Smooth muscle cell (in vitro differentiated cells): Measurements from ENCODE around the gene ETV7. TPM values are rescaled to one million over a fixed set of nuclear protein-coding genes. Genes with fewer than 3 reads are reported as not detected.

Experiments used
- DNase-seq: peaks from one replicate; lab custom pipeline; 2025; ENCODE audit not compliant: unreplicated experiment; lab: John Stamatoyannopoulos, UW
- H2AFZ ChIP-seq: fragments of 200-600 bp; sonication (generic); 2 replicates; pipeline ENCODE4 v1.6.0; 2016; ENCODE audit warnings: antibody characterized with exemption, low read depth, mild to moderate bottlenecking
- H3F3A ChIP-seq: fragments of 200-600 bp; sonication (generic); 2 replicates; pipeline ENCODE4 v1.6.0; 2017; ENCODE audit warnings: antibody characterized with exemption, low read depth
- H3K27ac ChIP-seq: fragments of 200-600 bp; sonication (generic); 2 replicates; pipeline ENCODE4 v1.5.1; 2016; ENCODE audit warnings: low read depth, mild to moderate bottlenecking
- H3K27me3 ChIP-seq: fragments of 200-600 bp; sonication (generic); 2 replicates; pipeline ENCODE4 v1.6.1; 2016; ENCODE audit warnings: low read depth, mild to moderate bottlenecking
- H3K36me3 ChIP-seq: fragments of 200-600 bp; sonication (generic); 2 replicates; pipeline ENCODE4 v1.5.1; 2016; ENCODE audit warnings: low read depth
- H3K4me1 ChIP-seq: fragments of 200-600 bp; sonication (generic); 2 replicates; pipeline ENCODE4 v1.5.1; 2016; ENCODE audit warnings: low read depth
- H3K4me2 ChIP-seq: fragments of 200-600 bp; sonication (generic); 2 replicates; pipeline ENCODE4 v1.6.0; 2016; ENCODE audit warnings: mild to moderate bottlenecking
- H3K4me3 ChIP-seq: fragments of 200-600 bp; sonication (generic); 2 replicates; pipeline ENCODE4 v1.5.1; 2016; ENCODE audit warnings: mild to moderate bottlenecking
- H3K79me2 ChIP-seq: fragments of 200-600 bp; sonication (generic); 2 replicates; pipeline ENCODE4 v1.6.0; 2016; ENCODE audit warnings: low read depth, mild to moderate bottlenecking
- H3K9ac ChIP-seq: fragments of 200-600 bp; sonication (generic); 2 replicates; pipeline ENCODE4 v1.6.0; 2016; ENCODE audit warnings: low read depth
- H3K9me3 ChIP-seq: fragments of 200-600 bp; sonication (generic); replicated peaks from 2 replicates; pipeline ENCODE4 v1.5.1; 2016; ENCODE audit warnings: low read depth
- H4K20me1 ChIP-seq: fragments of 200-600 bp; sonication (generic); 2 replicates; pipeline ENCODE4 v1.6.0; 2016; ENCODE audit warnings: low read depth
- WGBS: methylation state at CpG from one replicate; pipeline ENCODE4 v1.1.7; 2016; ENCODE audit warnings: low lambda C conversion rate; 5-methylcytosine and 5-hydroxymethylcytosine counted together
- polyA plus RNA-seq: library from polyadenylated mRNA; unstranded; fragments of >200 nt; fragmentation: Nextera tagmentation; extraction: Ambion mirVana; gene quantifications from 2 replicates; pipeline ENCODE4 v1.2.1, GENCODE V29; 2016
- total RNA-seq: library from RNA; depleted of rRNA; stranded (reverse); fragments of >200 nt; gene quantifications from 2 replicates; pipeline ENCODE4 v1.2.3, GENCODE V29; 2014
- TF ChIP-seq, protein P1 (sequence below): fragments of 200-600 bp; sonication (generic); IDR thresholded peaks from 2 replicates; pipeline ENCODE4 v1.5.1; 2017; ENCODE audit warnings: borderline replicate concordance, mild to moderate bottlenecking, antibody characterized with exemption; ENCODE audit not compliant: insufficient read depth, poor library complexity, severe bottlenecking

The ETV7 gene
- total and polyA plus RNA-seq, 2 experiments from 2014 or later = 0.83 TPM; not detected in 1

DNA sequence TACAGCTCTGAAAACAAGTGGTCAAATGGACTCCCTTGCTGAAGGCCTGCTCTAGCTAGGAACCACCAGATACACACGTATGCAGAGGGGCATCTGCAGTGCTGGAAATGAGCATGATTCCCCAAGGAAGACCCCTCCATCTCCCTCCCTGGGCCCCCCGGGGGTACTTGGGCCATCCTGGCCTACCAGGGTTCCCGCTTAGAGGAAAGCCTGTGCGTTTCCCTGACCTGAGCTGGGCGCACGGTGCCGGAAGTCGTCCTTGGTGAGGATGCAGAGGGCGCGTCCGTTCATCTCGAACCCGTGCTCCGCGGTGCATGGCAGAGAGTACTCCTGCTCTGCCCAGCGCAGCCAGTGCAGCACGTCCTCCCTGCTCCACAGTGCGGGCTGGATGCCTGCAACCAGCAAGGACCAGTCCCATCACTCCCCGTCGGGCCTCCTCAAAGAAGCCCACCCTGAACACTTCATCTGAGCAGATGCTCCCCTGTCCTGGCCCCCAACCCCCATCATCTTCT, 11.8 kb downstream of the ETV7 start:
- no peak for DNase-seq
- H3K36me3 ChIP-seq = no peaks in the 10 kb centered on the region

DNA sequence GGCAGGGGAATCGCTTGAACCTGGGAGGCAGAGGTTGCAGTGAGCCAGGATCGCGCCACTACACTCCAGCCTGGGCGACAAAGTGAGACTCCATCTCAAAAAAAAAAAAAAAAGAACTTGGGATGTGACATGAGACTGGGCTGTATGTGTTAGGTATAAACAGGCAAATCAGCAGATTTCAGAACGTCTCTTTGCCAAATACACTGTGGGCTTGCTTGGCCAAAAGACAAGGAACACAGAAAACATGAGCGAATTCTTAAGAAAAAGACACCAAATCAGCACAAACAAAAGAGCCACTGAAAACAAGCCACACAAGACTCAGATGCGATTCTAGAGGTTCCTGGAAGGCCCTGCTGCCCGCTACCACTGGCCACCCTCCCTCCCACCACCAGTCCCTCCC, 12.5 kb downstream of the ETV7 start:
- no peaks in the 10 kb centered on the region for H3K4me1 ChIP-seq
- H2AFZ ChIP-seq = no peak overlapping the region
- no peak overlapping the region for H3K9ac ChIP-seq

More for the DNA sequence above, 11.8 kb downstream of the ETV7 start:
- Histone ChIP-seq H3K4me2 (no peak overlapping the region), H2AFZ (no peak overlapping the region), H3K9ac (no peak overlapping the region), H3K27ac (no peak overlapping the region), H3K9me3 (no peaks in the 10 kb centered on the region), H4K20me1 (no peaks in the 10 kb centered on the region), H3K27me3 (no peaks in the 10 kb centered on the region), H3K79me2 (no peaks in the 10 kb centered on the region), H3K4me3 (no peak overlapping the region), H3F3A (no peaks in the 10 kb centered on the region), H3K4me1 (no peaks in the 10 kb centered on the region)
- TF ChIP-seq, protein P1, sequence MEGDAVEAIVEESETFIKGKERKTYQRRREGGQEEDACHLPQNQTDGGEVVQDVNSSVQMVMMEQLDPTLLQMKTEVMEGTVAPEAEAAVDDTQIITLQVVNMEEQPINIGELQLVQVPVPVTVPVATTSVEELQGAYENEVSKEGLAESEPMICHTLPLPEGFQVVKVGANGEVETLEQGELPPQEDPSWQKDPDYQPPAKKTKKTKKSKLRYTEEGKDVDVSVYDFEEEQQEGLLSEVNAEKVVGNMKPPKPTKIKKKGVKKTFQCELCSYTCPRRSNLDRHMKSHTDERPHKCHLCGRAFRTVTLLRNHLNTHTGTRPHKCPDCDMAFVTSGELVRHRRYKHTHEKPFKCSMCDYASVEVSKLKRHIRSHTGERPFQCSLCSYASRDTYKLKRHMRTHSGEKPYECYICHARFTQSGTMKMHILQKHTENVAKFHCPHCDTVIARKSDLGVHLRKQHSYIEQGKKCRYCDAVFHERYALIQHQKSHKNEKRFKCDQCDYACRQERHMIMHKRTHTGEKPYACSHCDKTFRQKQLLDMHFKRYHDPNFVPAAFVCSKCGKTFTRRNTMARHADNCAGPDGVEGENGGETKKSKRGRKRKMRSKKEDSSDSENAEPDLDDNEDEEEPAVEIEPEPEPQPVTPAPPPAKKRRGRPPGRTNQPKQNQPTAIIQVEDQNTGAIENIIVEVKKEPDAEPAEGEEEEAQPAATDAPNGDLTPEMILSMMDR = no peak
- 96% methylated on average over 12 of the region's 20 CpGs for WGBS

DNA sequence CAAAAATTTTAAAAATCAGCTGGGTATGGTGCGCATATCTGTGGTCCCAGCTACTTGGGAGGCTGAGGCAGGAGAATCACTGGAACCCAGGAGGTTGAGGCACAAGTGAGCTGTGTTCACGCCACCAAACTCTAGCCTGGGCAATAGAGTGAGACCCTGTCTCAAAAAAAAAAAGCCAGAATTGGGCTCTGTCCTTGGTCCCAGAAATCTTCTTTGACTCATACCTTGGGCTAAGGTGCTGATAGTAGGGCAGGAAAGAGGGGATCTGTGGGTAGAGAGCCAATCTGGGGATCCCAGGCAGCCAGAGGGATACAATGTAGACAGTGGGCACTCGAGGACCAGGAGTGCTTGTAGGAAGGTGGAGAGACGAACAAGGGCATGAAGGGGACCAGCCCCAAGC, 13.3 kb downstream of the ETV7 start:
- H3K79me2 ChIP-seq = no peaks in the 10 kb centered on the region
- DNase-seq = no peak
- TF ChIP-seq, protein P1 = no peak
- no peak overlapping the region for H3K27ac ChIP-seq
- H4K20me1 ChIP-seq = no peaks in the 10 kb centered on the region
- no peaks in the 10 kb centered on the region for H3K36me3 ChIP-seq
- no peak overlapping the region for H3K4me2 ChIP-seq
- no peak overlapping the region for H2AFZ ChIP-seq
- peaks cover 3% of the 10 kb centered on the region for H3K4me1 ChIP-seq
- H3K27me3 ChIP-seq = no peaks in the 10 kb centered on the region
- no peaks in the 10 kb centered on the region for H3F3A ChIP-seq
- WGBS = 93% methylated on average over 4 of the region's 4 CpGs
- H3K9me3 ChIP-seq = no peaks in the 10 kb centered on the region
- H3K4me3 ChIP-seq = no peak overlapping the region
- no peak overlapping the region for H3K9ac ChIP-seq

More for the DNA sequence above, 12.5 kb downstream of the ETV7 start:
- Histone ChIP-seq H3K4me3 (no peak overlapping the region), H4K20me1 (no peaks in the 10 kb centered on the region), H3F3A (no peaks in the 10 kb centered on the region), H3K79me2 (no peaks in the 10 kb centered on the region), H3K9me3 (no peaks in the 10 kb centered on the region), H3K27ac (no peak overlapping the region), H3K27me3 (no peaks in the 10 kb centered on the region), H3K4me2 (no peak overlapping the region), H3K36me3 (no peaks in the 10 kb centered on the region)
- WGBS = 96% methylated on average over 8 of the region's 8 CpGs
- no peak for DNase-seq
- TF ChIP-seq, protein P1 = no peak

DNA sequence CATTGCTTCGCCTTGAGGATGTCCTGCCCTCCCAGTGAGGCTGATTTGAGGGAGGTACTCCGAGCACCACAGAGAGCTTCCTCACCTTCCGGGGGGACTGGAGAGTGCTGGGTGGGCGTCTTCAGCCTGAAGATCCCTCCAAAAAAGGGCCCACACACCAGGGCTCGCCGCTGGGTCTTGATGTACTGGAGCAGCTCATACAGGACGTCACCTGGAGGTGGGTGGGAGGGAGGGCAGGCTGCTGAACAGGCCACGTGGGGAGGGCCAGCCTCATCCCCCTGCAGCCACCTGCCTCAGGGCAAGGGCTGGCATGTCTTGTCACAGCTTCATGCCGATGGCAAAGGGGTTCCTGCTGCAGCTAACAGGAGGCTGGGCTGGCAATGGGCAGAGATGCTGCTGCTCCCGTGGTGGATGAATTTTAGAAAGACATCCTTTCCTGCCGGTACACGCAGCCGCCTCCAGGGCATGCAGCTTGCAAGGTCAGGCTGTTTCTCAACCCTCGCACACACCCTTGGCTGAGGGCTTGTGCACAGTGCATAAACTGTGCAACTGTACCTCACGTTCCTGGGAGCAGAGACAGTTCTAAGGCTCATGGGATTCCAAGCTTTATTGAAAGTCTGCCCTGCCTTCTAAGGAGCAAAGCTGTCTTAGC, 14.0 kb downstream of the ETV7 start:
- H3K9me3 ChIP-seq = no peaks in the 10 kb centered on the region
- H3K9ac ChIP-seq = no peak overlapping the region
- H3K4me3 ChIP-seq = no peak overlapping the region
- TF ChIP-seq, protein P1 = no peak
- H3K4me2 ChIP-seq = no peak overlapping the region
- no peak overlapping the region for H3K27ac ChIP-seq
- 63% methylated on average over 14 of the region's 15 CpGs for WGBS
- no peak for DNase-seq
- no peaks in the 10 kb centered on the region for H3K36me3 ChIP-seq
- no peaks in the 10 kb centered on the region for H4K20me1 ChIP-seq
- H2AFZ ChIP-seq = no peak overlapping the region
- H3K27me3 ChIP-seq = no peaks in the 10 kb centered on the region
- peaks cover 5% of the 10 kb centered on the region for H3K4me1 ChIP-seq
- no peaks in the 10 kb centered on the region for H3K79me2 ChIP-seq
- no peaks in the 10 kb centered on the region for H3F3A ChIP-seq
